Loucy (cell line): Measurements from ENCODE around the gene PRUNE2.
A peak's percentile ranks its signal among the peaks of the same experiment; 100 is the strongest.

Experiments
- H2AFZ ChIP-seq: fragments of 200-600 bp; sonication (generic); 2 replicates; pipeline ENCODE4 v1.6.0; 2016; ENCODE audit warnings: antibody characterized with exemption, mild to moderate bottlenecking, low read length, moderate library complexity
- H3F3A ChIP-seq: fragments of 200-600 bp; 2 replicates; pipeline ENCODE4 v1.6.0; 2016; ENCODE audit warnings: antibody characterized with exemption, low read depth, mild to moderate bottlenecking
- H3K27me3 ChIP-seq: fragments of 200-600 bp; sonication (generic); 2 replicates; pipeline ENCODE4 v1.6.1; 2014; ENCODE audit warnings: low read length, mild to moderate bottlenecking; ENCODE audit not compliant: insufficient read depth, poor library complexity, severe bottlenecking
- H3K36me3 ChIP-seq: fragments of 200-600 bp; sonication (generic); 2 replicates; pipeline ENCODE4 v1.6.1; 2016; ENCODE audit warnings: low read length; ENCODE audit not compliant: insufficient read depth
- H3K4me1 ChIP-seq: fragments of 200-600 bp; sonication (generic); 2 replicates; pipeline ENCODE4 v1.5.1; 2014; ENCODE audit warnings: low read length, mild to moderate bottlenecking; ENCODE audit not compliant: insufficient read depth, poor library complexity, severe bottlenecking
- H3K4me2 ChIP-seq: fragments of 200-600 bp; sonication (generic); 2 replicates; pipeline ENCODE4 v1.6.0; 2014; ENCODE audit warnings: antibody characterized with exemption, low read length, low read depth, mild to moderate bottlenecking; ENCODE audit not compliant: poor library complexity, severe bottlenecking
- H3K4me3 ChIP-seq: fragments of 200-600 bp; sonication (generic); 2 replicates; pipeline ENCODE4 v1.5.1; 2014; ENCODE audit warnings: low read length, mild to moderate bottlenecking, mixed read lengths; ENCODE audit not compliant: poor library complexity, severe bottlenecking
- H3K79me2 ChIP-seq: fragments of 200-600 bp; sonication (generic); 2 replicates; pipeline ENCODE4 v1.6.1; 2014; ENCODE audit warnings: low read length; ENCODE audit not compliant: insufficient read depth
- H3K9ac ChIP-seq: fragments of 200-600 bp; sonication (generic); 2 replicates; pipeline ENCODE4 v1.6.0; 2014; ENCODE audit warnings: mild to moderate bottlenecking, low read depth, low read length, moderate library complexity; ENCODE audit not compliant: poor library complexity, severe bottlenecking
- H3K9me2 ChIP-seq: fragments of 200-600 bp; sonication (generic); replicated peaks from 2 replicates; pipeline ENCODE4 v1.6.1; 2016; ENCODE audit warnings: low read depth, low read length, mixed read lengths
- H3K9me3 ChIP-seq: fragments of 200-600 bp; sonication (generic); 2 replicates; pipeline ENCODE4 v1.6.1; 2014; ENCODE audit warnings: mild to moderate bottlenecking, antibody characterized with exemption, low read length, low read depth; ENCODE audit not compliant: insufficient read depth
- H4K20me1 ChIP-seq: fragments of 200-600 bp; sonication (generic); 2 replicates; pipeline ENCODE4 v1.6.0; 2014; ENCODE audit warnings: antibody characterized with exemption, low read length, mild to moderate bottlenecking; ENCODE audit not compliant: insufficient read depth, poor library complexity, severe bottlenecking
- EZH2phosphoT487 ChIP-seq: fragments of 200-600 bp; IDR thresholded peaks from 2 replicates; pipeline ENCODE4 v1.6.1; 2018; ENCODE audit warnings: antibody characterized with exemption, mild to moderate bottlenecking, moderate library complexity, borderline replicate concordance
- TF ChIP-seq, protein P1 (sequence below): fragments of 200-600 bp; sonication (generic); conservative IDR thresholded peaks from 2 replicates; pipeline ENCODE4 v1.5.1; 2014; ENCODE audit warnings: mild to moderate bottlenecking, antibody characterized with exemption, low read length

Gene PRUNE2

DNA sequence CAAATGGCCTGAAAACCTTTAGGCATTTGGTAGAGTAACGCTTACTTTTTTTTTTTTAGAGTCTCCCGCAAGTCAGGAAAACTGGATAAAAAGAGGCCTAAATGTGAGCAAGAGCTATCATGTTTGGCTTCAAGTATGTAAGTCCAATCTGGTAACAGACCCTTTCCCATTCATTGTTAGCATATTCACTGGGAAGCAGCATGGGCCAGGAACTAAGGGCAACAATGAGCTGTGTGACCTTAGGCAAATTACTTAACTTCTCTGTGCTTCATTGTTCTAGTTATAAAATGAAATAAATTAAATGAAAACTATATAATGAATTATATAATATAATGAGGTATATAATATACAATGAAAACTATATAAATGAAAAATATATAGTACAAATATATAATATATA, 256.0 kb downstream of the PRUNE2 start:
- peak overlapping the region; percentile 88 for H3K4me2 ChIP-seq
- H3K79me2 ChIP-seq: peaks cover 64% of the 10 kb centered on the region
- no peaks in the 10 kb centered on the region for H3K27me3 ChIP-seq
- H2AFZ ChIP-seq: no peak overlapping the region
- no peaks in the 10 kb centered on the region for H3K36me3 ChIP-seq
- H3K4me3 ChIP-seq: peak overlapping the region; percentile 49
- H3F3A ChIP-seq: peaks cover 21% of the 10 kb centered on the region
- H3K9me3 ChIP-seq: no peaks in the 10 kb centered on the region
- peaks cover 86% of the 10 kb centered on the region for H3K4me1 ChIP-seq
- peak overlapping the region; percentile 47 for H3K9ac ChIP-seq
- H3K9me2 ChIP-seq: no peaks in the 10 kb centered on the region
- H4K20me1 ChIP-seq: no peaks in the 10 kb centered on the region
- no peak for TF ChIP-seq EZH2phosphoT487
- TF ChIP-seq, protein P1, sequence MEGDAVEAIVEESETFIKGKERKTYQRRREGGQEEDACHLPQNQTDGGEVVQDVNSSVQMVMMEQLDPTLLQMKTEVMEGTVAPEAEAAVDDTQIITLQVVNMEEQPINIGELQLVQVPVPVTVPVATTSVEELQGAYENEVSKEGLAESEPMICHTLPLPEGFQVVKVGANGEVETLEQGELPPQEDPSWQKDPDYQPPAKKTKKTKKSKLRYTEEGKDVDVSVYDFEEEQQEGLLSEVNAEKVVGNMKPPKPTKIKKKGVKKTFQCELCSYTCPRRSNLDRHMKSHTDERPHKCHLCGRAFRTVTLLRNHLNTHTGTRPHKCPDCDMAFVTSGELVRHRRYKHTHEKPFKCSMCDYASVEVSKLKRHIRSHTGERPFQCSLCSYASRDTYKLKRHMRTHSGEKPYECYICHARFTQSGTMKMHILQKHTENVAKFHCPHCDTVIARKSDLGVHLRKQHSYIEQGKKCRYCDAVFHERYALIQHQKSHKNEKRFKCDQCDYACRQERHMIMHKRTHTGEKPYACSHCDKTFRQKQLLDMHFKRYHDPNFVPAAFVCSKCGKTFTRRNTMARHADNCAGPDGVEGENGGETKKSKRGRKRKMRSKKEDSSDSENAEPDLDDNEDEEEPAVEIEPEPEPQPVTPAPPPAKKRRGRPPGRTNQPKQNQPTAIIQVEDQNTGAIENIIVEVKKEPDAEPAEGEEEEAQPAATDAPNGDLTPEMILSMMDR: no peak

DNA sequence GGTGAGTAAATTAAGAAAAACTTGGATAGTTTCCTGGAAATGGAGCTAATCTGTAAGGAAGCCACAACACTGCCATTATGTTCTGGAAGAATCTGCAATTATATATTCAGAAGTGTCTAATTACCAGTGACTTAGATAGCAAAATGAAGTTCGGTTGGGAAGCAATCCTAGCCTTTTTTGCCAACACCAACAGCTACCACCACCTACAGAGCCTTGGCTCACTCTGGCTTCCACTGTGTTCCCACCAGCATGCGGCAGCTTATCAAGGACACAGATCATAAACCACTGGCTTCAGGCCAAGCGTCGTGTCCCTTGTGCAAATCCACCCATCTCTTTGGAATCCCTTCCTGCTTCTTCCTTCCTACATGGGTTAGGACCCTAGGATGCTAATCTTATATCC, 259.7 kb downstream of the PRUNE2 start:
- Histone ChIP-seq H3K9ac (peak overlapping the region; percentile 2), H2AFZ (no peak overlapping the region), H4K20me1 (no peaks in the 10 kb centered on the region), H3K4me1 (peaks cover 84% of the 10 kb centered on the region), H3K79me2 (peaks cover 53% of the 10 kb centered on the region), H3F3A (0 out of 2 replicates have a peak, but pooled peaks cover 8% of the 10 kb centered on the region), H3K4me3 (no peak overlapping the region), H3K36me3 (no peaks in the 10 kb centered on the region; the same call in 1 of the 2 replicates), H3K9me3 (no peaks in the 10 kb centered on the region), H3K27me3 (no peaks in the 10 kb centered on the region), H3K4me2 (peak overlapping the region; percentile 8), H3K9me2 (no peaks in the 10 kb centered on the region)
- no peak for TF ChIP-seq EZH2phosphoT487
- TF ChIP-seq, protein P1: no peak

DNA sequence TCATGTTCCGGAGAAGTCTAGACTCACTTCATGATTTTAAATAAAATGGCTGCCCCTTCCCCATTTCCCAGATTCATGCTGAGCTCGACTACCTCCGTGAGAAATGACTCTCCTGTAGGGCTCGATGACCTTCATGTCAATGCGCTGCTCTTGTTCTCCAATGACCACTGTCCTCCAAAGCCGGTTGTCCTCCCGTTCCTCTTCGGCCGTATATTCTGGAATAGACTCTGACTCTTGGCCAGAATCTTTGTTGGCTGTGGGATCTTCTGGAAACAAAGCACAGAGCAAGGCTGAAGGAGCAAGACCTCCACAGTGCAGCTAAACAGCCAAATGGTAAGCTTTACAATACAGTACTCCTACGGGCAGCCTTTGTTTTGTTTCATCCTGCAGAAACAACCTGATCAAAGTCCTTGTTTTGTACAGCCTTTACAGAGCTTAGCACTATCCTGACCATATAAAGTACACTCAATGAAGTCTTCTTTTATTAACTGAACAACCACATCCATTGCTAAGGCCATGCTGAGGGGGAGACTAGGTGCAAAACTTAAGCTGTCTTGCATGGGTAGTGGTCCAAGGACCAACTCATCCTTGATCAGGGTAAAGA, 261.2 kb downstream of the PRUNE2 start:
- Histone ChIP-seq H3K79me2 (peaks cover 48% of the 10 kb centered on the region), H3K27me3 (no peaks in the 10 kb centered on the region), H3K9me2 (no peaks in the 10 kb centered on the region), H3K4me1 (peaks cover 71% of the 10 kb centered on the region), H3K9me3 (no peaks in the 10 kb centered on the region), H3K9ac (no peak overlapping the region), H3K36me3 (peaks cover 9% of the 10 kb centered on the region; the same call in 1 of the 2 replicates), H3K4me3 (no peak overlapping the region), H4K20me1 (no peaks in the 10 kb centered on the region), H3F3A (no peaks in the 10 kb centered on the region), H3K4me2 (no peak overlapping the region), H2AFZ (no peak overlapping the region)
- TF ChIP-seq, protein P1: no peak
- TF ChIP-seq EZH2phosphoT487: no peak
